GM23248 (cell line): Measurements from ENCODE around the gene IPO5. TPM values are rescaled to one million over a fixed set of nuclear protein-coding genes. Genes with fewer than 3 reads are reported as not detected.

ENCODE experiments used
- DNase-seq: peaks from one replicate; pipeline ENCODE4 v3.0.0-alpha.2; 2015
- H2AFZ ChIP-seq: fragments of 200-600 bp; sonication (generic); 2 replicates; pipeline ENCODE4 v1.6.1; 2016; ENCODE audit warnings: antibody characterized with exemption
- H3F3A ChIP-seq: fragments of 200-600 bp; sonication (generic); 2 replicates; pipeline ENCODE4 v1.6.1; 2016; ENCODE audit warnings: mild to moderate bottlenecking, antibody characterized with exemption, mixed run types; ENCODE audit not compliant: insufficient read depth
- H3K27ac ChIP-seq: fragments of 200-600 bp; sonication (generic); 2 replicates; pipeline ENCODE4 v1.5.1; 2016; ENCODE audit warnings: mild to moderate bottlenecking
- H3K27me3 ChIP-seq: fragments of 200-600 bp; sonication (generic); replicated peaks from 2 replicates; pipeline ENCODE4 v1.6.1; 2016; ENCODE audit warnings: mild to moderate bottlenecking; ENCODE audit not compliant: insufficient read depth
- H3K36me3 ChIP-seq: fragments of 200-600 bp; sonication (generic); 2 replicates; pipeline ENCODE4 v1.6.1; 2016; ENCODE audit warnings: low read depth, mild to moderate bottlenecking
- H3K4me1 ChIP-seq: fragments of 200-600 bp; sonication (generic); 2 replicates; pipeline ENCODE4 v1.6.1; 2016; ENCODE audit warnings: mild to moderate bottlenecking; ENCODE audit not compliant: insufficient read depth
- H3K4me2 ChIP-seq: fragments of 200-600 bp; sonication (generic); one replicate; pipeline ENCODE4 v1.6.1; 2016; ENCODE audit warnings: mild to moderate bottlenecking; ENCODE audit not compliant: unreplicated experiment
- H3K4me3 ChIP-seq: fragments of 200-600 bp; sonication (generic); 2 replicates; pipeline ENCODE4 v1.5.1; 2016; ENCODE audit warnings: mild to moderate bottlenecking
- H3K79me2 ChIP-seq: fragments of 200-600 bp; sonication (generic); 2 replicates; pipeline ENCODE4 v1.6.1; 2016; ENCODE audit warnings: mild to moderate bottlenecking; ENCODE audit not compliant: insufficient read depth
- H3K9ac ChIP-seq: fragments of 200-600 bp; sonication (generic); 2 replicates; pipeline ENCODE4 v1.6.1; 2016; ENCODE audit warnings: mild to moderate bottlenecking
- H3K9me2 ChIP-seq: fragments of 200-600 bp; sonication (generic); 2 replicates; pipeline ENCODE4 v1.6.1; 2016; ENCODE audit warnings: mixed run types, mild to moderate bottlenecking, moderate library complexity; ENCODE audit not compliant: insufficient read depth
- H3K9me3 ChIP-seq: fragments of 200-600 bp; sonication (generic); one replicate; pipeline ENCODE4 v1.6.1; 2017; ENCODE audit warnings: low read depth
- H4K20me1 ChIP-seq: fragments of 200-600 bp; sonication (generic); 2 replicates; pipeline ENCODE4 v1.6.0; 2016; ENCODE audit not compliant: insufficient read depth
- EZH2 ChIP-seq: fragments of 200-600 bp; sonication (generic); IDR thresholded peaks from 2 replicates; pipeline ENCODE4 v1.6.1; 2018; ENCODE audit warnings: antibody characterized with exemption, mild to moderate bottlenecking; ENCODE audit not compliant: insufficient read depth, poor library complexity, severe bottlenecking
- EZH2phosphoT487 ChIP-seq: fragments of 200-600 bp; sonication (generic); IDR thresholded peaks from 2 replicates; pipeline ENCODE4 v1.6.1; 2018; ENCODE audit warnings: antibody characterized with exemption, moderate library complexity, mild to moderate bottlenecking, low read depth; ENCODE audit not compliant: insufficient read depth
- WGBS, 2 experiments: methylation state at CpG; one replicate each; pipeline ENCODE4 v1.1.6; 2015 to 2017; ENCODE audit warnings: low lambda C conversion rate in 2 of 2, low coverage in 1 of 2; ENCODE audit errors: missing lambda C conversion rate in 2 of 2; 5-methylcytosine and 5-hydroxymethylcytosine counted together
- in situ Hi-C: fragments of 300-500 bp; cut with MboI; formaldehyde crosslinking; loops from 2 replicates; pipeline ENCODE4 v1.15.0; 2020
- polyA plus RNA-seq: library from polyadenylated mRNA; unstranded; fragments of >200 nt; fragmentation: Nextera tagmentation; extraction: Ambion mirVana; gene quantifications from 2 replicates; pipeline ENCODE4 v1.2.1, GENCODE V29; 2016
- total RNA-seq: library from RNA; depleted of rRNA; stranded (reverse); fragments of >200 nt; shearing (Covaris generic); gene quantifications from 2 replicates; pipeline ENCODE4 v1.2.3, GENCODE V29; 2014

Gene IPO5
- total and polyA plus RNA-seq, 2 experiments from 2014 or later = 97.4 to 229 TPM

DNA sequence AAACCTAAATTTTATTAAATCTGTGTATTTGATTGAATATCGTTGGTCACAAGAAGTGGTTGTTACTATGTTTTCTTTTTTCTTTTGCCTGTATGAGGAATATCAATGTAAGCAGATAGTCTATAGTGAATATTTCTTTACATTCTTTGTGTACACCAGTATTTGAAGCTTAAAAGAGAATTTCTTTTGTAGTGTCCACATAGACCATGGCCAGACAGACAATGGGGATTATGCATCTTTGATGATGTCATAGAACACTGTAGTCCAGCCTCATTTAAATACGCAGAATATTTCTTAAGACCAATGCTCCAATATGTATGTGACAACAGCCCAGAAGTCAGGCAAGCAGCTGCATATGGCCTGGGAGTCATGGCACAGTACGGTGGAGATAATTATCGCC lies 64.8 kb downstream of the IPO5 start:
- no peak overlapping the region for H3K9ac ChIP-seq
- no peaks in the 10 kb centered on the region for H3K27me3 ChIP-seq
- peaks cover 43% of the 10 kb centered on the region for H3K4me1 ChIP-seq
- no peak overlapping the region for H3K4me2 ChIP-seq
- H3K36me3 ChIP-seq = peaks cover 86% of the 10 kb centered on the region
- in situ Hi-C loops = no loop called here
- H3K9me2 ChIP-seq = no peaks in the 10 kb centered on the region
- H3K27ac ChIP-seq = no peak overlapping the region
- 95 to 98% methylated on average over 4 of the region's 4 CpGs for WGBS, 2 experiments
- no peaks in the 10 kb centered on the region for H3K9me3 ChIP-seq
- H3K79me2 ChIP-seq = peaks cover 26% of the 10 kb centered on the region
- TF ChIP-seq EZH2phosphoT487 (no peak), EZH2 (no peak)
- no peak for DNase-seq
- no peak overlapping the region for H2AFZ ChIP-seq
- no peaks in the 10 kb centered on the region for H4K20me1 ChIP-seq
- peaks cover 56% of the 10 kb centered on the region for H3F3A ChIP-seq
- no peak overlapping the region for H3K4me3 ChIP-seq

DNA sequence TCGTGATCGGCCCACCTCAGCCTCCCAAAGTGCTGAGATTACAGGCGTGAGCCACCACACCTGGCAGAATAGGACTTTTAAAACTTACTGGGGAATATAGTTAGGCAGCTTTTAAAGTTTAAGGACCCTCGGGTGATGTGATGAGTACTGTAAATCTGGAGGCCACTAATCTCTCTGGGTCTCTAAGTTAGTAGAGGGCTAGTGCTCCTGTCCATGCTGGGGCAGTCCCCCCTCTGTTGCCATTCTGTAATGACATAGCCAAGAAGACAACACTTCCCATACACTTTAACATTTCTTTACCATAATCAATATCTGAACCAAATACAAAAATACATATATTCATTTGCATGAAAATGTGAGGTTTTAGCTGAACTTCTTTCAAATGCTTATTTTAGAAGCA lies 65.7 kb downstream of the IPO5 start:
- Histone ChIP-seq H3K4me2 (no peak overlapping the region), H3K9me3 (no peaks in the 10 kb centered on the region), H2AFZ (no peak overlapping the region), H3K27ac (peak overlapping the region; percentile 19; the same call in 1 of the 2 replicates), H3F3A (peaks cover 47% of the 10 kb centered on the region), H3K9me2 (no peaks in the 10 kb centered on the region), H3K4me3 (no peak overlapping the region), H3K9ac (no peak overlapping the region), H3K4me1 (peaks cover 38% of the 10 kb centered on the region), H3K27me3 (no peaks in the 10 kb centered on the region), H3K79me2 (peaks cover 26% of the 10 kb centered on the region), H3K36me3 (peaks cover 86% of the 10 kb centered on the region), H4K20me1 (no peaks in the 10 kb centered on the region)
- 97 to 99% methylated on average over 4 of the region's 4 CpGs for WGBS, 2 experiments
- in situ Hi-C loops = no loop called here
- TF ChIP-seq EZH2 = no peak
- no peak for TF ChIP-seq EZH2phosphoT487
- no peak for DNase-seq

GRCh38 chr13:98020271-98020670 lies 66.8 kb downstream of the IPO5 start:
- Histone ChIP-seq H3K36me3 (peaks cover 83% of the 10 kb centered on the region), H3K9me2 (no peaks in the 10 kb centered on the region), H3K4me2 (no peak overlapping the region), H3K79me2 (peaks cover 21% of the 10 kb centered on the region), H3K9me3 (no peaks in the 10 kb centered on the region), H4K20me1 (no peaks in the 10 kb centered on the region), H2AFZ (no peak overlapping the region), H3K27ac (peak overlapping the region; percentile 19), H3F3A (peaks cover 36% of the 10 kb centered on the region), H3K27me3 (no peaks in the 10 kb centered on the region), H3K4me1 (peaks cover 28% of the 10 kb centered on the region), H3K4me3 (no peak overlapping the region), H3K9ac (no peak overlapping the region)
- TF ChIP-seq EZH2phosphoT487 = no peak
- TF ChIP-seq EZH2 = no peak
- WGBS, 2 experiments = 58 to 66% methylated on average over 3 of the region's 3 CpGs
- in situ Hi-C loops = no loop called here
- peak; percentile 58 for DNase-seq

DNA sequence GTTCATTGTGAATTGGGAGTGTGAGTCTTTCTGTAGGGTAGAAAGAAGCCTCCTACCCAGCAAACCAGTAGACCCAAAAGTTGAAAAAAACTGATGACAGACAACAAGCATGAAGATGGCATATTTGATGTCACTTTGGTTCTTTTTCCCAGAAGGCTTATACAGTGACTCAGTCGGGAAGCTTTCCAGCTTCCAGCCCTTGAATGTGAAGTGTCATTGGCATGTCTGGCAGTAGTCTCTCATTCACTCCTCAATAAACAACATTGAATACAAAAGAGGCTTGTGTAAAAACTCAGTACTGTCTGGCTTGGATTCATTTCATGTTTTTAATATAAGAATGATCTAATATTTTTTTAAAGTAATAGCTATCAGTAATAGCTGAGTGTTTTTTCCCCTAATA lies 68.7 kb downstream of the IPO5 start:
- Histone ChIP-seq H3K4me2 (peak overlapping the region; percentile 58), H3K9ac (peak overlapping the region; percentile 31; the same call in 1 of the 2 replicates), H4K20me1 (no peaks in the 10 kb centered on the region), H3F3A (peaks cover 35% of the 10 kb centered on the region), H2AFZ (no peak overlapping the region), H3K79me2 (0 out of 2 replicates have a peak, but pooled peaks cover 3% of the 10 kb centered on the region), H3K9me2 (no peaks in the 10 kb centered on the region), H3K27me3 (no peaks in the 10 kb centered on the region), H3K9me3 (no peaks in the 10 kb centered on the region), H3K27ac (peak overlapping the region; percentile 69), H3K4me1 (peaks cover 30% of the 10 kb centered on the region), H3K36me3 (peaks cover 66% of the 10 kb centered on the region), H3K4me3 (no peak overlapping the region)
- no peak for TF ChIP-seq EZH2phosphoT487
- no peak for TF ChIP-seq EZH2
- WGBS, 2 experiments = 0% methylated on average over 1 of the region's 1 CpG
- peak; percentile 86 for DNase-seq
- in situ Hi-C loops = no loop called here
